Transverse colon (tissue), 4 donors: Measurements from ENCODE around the gene KRTAP4-9. TPM values are rescaled to one million over a fixed set of nuclear protein-coding genes. Genes with fewer than 3 reads are reported as not detected.
"Not testable (repeated sequence)": the region's sequence is repeated elsewhere in the genome, so short reads cannot be mapped to it uniquely, and the experiment has no call there.

Source experiments
- DNase-seq: peaks from one replicate; pipeline ENCODE4 v3.0.0-alpha.2; 2019
- H3K27ac ChIP-seq, 4 donors: fragments of 200-600 bp; sonication (generic); 2 replicates each; pipeline ENCODE4 v1.5.1; 2016 to 2018; ENCODE audit warnings: inconsistent platforms in 4 of 4
- H3K27me3 ChIP-seq: fragments of 200-600 bp; sonication (generic); 2 replicates; pipeline ENCODE4 v1.5.1; 2017; ENCODE audit warnings: inconsistent platforms
- H3K36me3 ChIP-seq, 4 donors: fragments of 200-600 bp; sonication (generic); 2 replicates each; pipeline ENCODE4 v1.5.1; 2017 to 2019; ENCODE audit warnings: inconsistent platforms in 4 of 4
- H3K4me1 ChIP-seq, 4 donors: fragments of 200-600 bp; sonication (generic); 2 replicates each; pipeline ENCODE4 v1.5.1; 2017 to 2020; ENCODE audit warnings: inconsistent platforms in 4 of 4
- H3K4me3 ChIP-seq, 4 donors: fragments of 200-600 bp; sonication (generic); 1 replicate in 1 of 4; 2 replicates in 3 of 4; pipeline versions ENCODE4 v1.5.1 to v1.6.1; 2017 to 2019; ENCODE audit warnings: inconsistent platforms in 4 of 4
- H3K9me3 ChIP-seq, 2 donors: fragments of 200-600 bp; sonication (generic); 2 replicates each; pipeline ENCODE4 v1.5.1; 2017 to 2019; ENCODE audit warnings: inconsistent platforms in 2 of 2
- EP300 ChIP-seq: sonication (generic); formaldehyde crosslinking; IDR thresholded peaks from one replicate; pipeline ENCODE4 v1.6.1; 2017; ENCODE audit warnings: antibody characterized with exemption, low read depth
- POLR2A ChIP-seq: fragments of 450-650 bp; IDR thresholded peaks from one replicate; pipeline ENCODE4 v1.6.1; 2016; ENCODE audit warnings: antibody characterized with exemption, mild to moderate bottlenecking, moderate library complexity
- POLR2AphosphoS5 ChIP-seq, 3 donors: sonication (generic); formaldehyde crosslinking; IDR thresholded peaks; one replicate each; pipeline ENCODE4 v1.6.1; 2016; ENCODE audit warnings: antibody characterized with exemption in 3 of 3
- WGBS, 2 donors: methylation state at CpG; one replicate each; pipeline ENCODE4 v1.1.5; 2018; ENCODE audit warnings: low coverage in 1 of 2; 5-methylcytosine and 5-hydroxymethylcytosine counted together
- in situ Hi-C, 4 donors: fragments of 200-750 bp; cut with MboI; loops; one replicate each; pipeline versions ENCODE4 v1.15.0 to v1.15.1; 2017; ENCODE audit warnings: low sequenced_read_pairs in 3 of 4, low pct_ligation_motif_present in 1 of 4, low pct_unique_long_range_greater_than_20kb in 1 of 4
- intact Hi-C: fragments of 100-400 bp; cut with DNase I; formaldehyde crosslinking; loops from one replicate; pipeline ENCODE4 v1.15.1; 2023; ENCODE audit warnings: low total_unique reads
- total RNA-seq, 4 donors: library from RNA; depleted of rRNA; stranded (reverse); fragments of >200 nt; gene quantifications; one replicate each; pipeline ENCODE4 v1.1.0, GENCODE V29; 2016
- TF ChIP-seq, protein P1 (sequence below), 5 experiments: fragments of 200-600 bp in 3 of 5; fragments of 450-650 bp in 2 of 5; sonication (generic) in 3 of 5; IDR thresholded peaks; 1 replicate in 2 of 5; 2 replicates in 3 of 5; pipeline ENCODE4 v1.5.1; 2016 to 2017; ENCODE audit warnings: antibody characterized with exemption in 5 of 5, inconsistent platforms in 3 of 5, mild to moderate bottlenecking in 2 of 5, moderate library complexity in 1 of 5

KRTAP4-9 gene
- total RNA-seq, 4 donors from 2014 or later = not detected

DNA sequence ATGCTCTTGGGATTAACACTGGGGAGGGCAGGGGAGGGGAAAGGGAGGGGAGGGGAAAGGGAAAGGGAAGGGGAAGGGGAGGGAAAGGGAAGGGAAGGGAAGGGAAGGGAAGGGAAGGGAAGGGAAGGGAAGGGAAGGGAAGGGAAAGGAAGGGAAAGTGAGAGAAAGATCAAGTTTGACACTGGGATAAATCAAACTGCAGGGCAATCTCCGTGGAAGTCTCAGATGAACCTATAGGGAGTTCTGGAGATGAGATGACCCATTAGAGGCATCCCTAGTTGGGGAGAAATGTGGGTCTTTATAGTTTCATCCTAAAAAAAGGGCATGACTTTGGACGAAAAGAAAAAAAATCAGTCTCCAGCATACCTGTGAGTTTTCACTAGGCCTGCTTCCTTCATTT lies 16.6 kb downstream of the KRTAP4-9 start:
- 90 to 94% methylated on average over 2 of the region's 2 CpGs for WGBS, 2 donors
- no peaks in the 10 kb centered on the region for H3K4me1 ChIP-seq
- peaks cover 7% of the 10 kb centered on the region for H3K27me3 ChIP-seq
- intact Hi-C loops (no loop called here), in situ Hi-C loops (no loop called here)
- H3K36me3 ChIP-seq = no peaks in the 10 kb centered on the region
- no peak overlapping the region for H3K4me3 ChIP-seq
- H3K9me3 ChIP-seq = no peaks in the 10 kb centered on the region
- H3K27ac ChIP-seq = no peak overlapping the region
- TF ChIP-seq, protein P1, sequence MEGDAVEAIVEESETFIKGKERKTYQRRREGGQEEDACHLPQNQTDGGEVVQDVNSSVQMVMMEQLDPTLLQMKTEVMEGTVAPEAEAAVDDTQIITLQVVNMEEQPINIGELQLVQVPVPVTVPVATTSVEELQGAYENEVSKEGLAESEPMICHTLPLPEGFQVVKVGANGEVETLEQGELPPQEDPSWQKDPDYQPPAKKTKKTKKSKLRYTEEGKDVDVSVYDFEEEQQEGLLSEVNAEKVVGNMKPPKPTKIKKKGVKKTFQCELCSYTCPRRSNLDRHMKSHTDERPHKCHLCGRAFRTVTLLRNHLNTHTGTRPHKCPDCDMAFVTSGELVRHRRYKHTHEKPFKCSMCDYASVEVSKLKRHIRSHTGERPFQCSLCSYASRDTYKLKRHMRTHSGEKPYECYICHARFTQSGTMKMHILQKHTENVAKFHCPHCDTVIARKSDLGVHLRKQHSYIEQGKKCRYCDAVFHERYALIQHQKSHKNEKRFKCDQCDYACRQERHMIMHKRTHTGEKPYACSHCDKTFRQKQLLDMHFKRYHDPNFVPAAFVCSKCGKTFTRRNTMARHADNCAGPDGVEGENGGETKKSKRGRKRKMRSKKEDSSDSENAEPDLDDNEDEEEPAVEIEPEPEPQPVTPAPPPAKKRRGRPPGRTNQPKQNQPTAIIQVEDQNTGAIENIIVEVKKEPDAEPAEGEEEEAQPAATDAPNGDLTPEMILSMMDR (IDR thresholded peaks at IDR 0.05) = no peak
- TF ChIP-seq POLR2AphosphoS5 (IDR thresholded peaks at IDR 0.05) = no peak
- no peak for TF ChIP-seq EP300
- no peak for DNase-seq

DNA sequence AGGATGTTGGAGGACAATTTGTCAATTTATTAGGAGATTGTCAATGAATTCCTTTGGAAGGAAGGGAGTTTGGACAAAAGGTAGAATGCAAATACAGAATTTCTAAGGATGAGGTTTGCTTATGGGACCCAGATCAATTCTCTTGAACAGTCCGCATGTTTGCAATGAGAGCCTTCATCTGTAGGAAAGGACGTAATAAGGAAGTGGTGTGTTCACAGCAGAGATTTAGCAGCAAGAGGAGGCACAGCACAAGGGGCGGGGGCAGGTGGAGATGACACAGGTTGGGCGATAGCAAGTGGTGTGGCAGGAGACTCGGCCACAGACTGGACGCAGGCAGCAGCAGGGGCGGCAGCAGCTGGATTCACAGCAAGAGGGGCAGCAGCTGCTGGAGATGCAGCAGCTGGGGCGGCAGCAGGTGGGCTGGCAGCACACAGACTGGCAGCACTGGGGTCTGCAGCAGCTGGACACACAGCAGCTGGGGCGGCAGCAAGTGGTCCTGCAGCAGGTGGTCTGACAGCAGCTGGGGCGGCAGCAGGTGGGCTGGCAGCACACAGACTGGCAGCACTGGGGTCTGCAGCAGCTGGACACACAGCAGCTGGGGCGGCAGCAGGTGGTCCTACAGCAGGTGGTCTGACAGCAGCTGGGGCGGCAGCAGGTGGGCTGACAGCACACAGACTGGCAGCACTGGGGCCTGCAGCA lies 18.3 kb downstream of the KRTAP4-9 start:
- H3K27ac ChIP-seq, H3K9me3 ChIP-seq, H3K4me1 ChIP-seq, intact Hi-C loops, DNase-seq, H3K4me3 ChIP-seq, in situ Hi-C loops, H3K36me3 ChIP-seq: not testable (repeated sequence)
- H3K27me3 ChIP-seq = peaks cover 12% of the 10 kb centered on the region
- WGBS, 2 donors = 65 to 83% methylated on average over 2 to 12 of the region's 12 CpGs

DNA sequence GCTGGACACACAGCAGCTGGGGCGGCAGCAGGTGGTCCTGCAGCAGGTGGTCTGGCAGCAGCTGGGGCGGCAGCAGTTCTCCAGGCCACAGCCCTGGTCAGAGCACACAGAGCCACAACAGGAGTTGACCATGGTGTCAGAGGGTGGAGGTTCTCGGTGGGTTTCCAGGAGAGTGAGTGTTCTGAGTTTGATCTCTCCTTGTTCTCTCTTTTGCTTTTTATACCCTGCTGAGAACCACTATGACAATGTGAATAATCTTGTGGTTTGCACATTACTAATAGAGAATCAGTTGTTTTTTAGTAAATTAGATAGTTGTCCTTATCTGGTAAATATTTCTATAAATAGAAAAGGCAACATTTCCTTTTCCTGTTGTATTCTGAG lies 18.8 kb downstream of the KRTAP4-9 start, which contains the start of gene KRTAP4-12:
TSS of gene KRTAP4-12 (minus strand) at position 192 of the 381 bp plus-strand sequence. CDS start at position 132, 60 bp downstream.
- intact Hi-C loops, H3K9me3 ChIP-seq, H3K4me3 ChIP-seq, DNase-seq, H3K4me1 ChIP-seq, H3K36me3 ChIP-seq, in situ Hi-C loops, H3K27ac ChIP-seq: not testable (repeated sequence)
- 81% methylated on average over 3 of the region's 3 CpGs; no CpG with 5 or more reads in 1 of the 2 donors for WGBS, 2 donors
- peaks cover 12% of the 10 kb centered on the region for H3K27me3 ChIP-seq

- in situ Hi-C loops = no loop called here
These were observed 19.9 kb downstream of the KRTAP4-9 start for GRCh38 chr17:41125064-41125463.

GRCh38 chr17:41126412-41126811 lies 21.2 kb downstream of the KRTAP4-9 start:
- Histone ChIP-seq H3K4me3 (no peak overlapping the region), H3K27me3 (peaks cover 12% of the 10 kb centered on the region), H3K4me1 (no peaks in the 10 kb centered on the region), H3K36me3 (no peaks in the 10 kb centered on the region), H3K9me3 (no peaks in the 10 kb centered on the region), H3K27ac (no peak overlapping the region)
- no peak for DNase-seq
- 76 to 79% methylated on average over 3 of the region's 3 CpGs for WGBS, 2 donors
- in situ Hi-C loops (no loop called here), intact Hi-C loops (no loop called here)
- TF ChIP-seq POLR2A (no peak), POLR2AphosphoS5 (IDR thresholded peaks at IDR 0.05) (no peak), EP300 (no peak)
- TF ChIP-seq, protein P1 (IDR thresholded peaks at IDR 0.05) = no peak

More at GRCh38 chr17:41125064-41125463, 19.9 kb downstream of the KRTAP4-9 start:
- H3K27me3 ChIP-seq = peaks cover 12% of the 10 kb centered on the region
- intact Hi-C loops = no loop called here
- no peak overlapping the region for H3K4me3 ChIP-seq
- TF ChIP-seq, protein P1 (IDR thresholded peaks at IDR 0.05) = no peak
- TF ChIP-seq EP300 (no peak), POLR2AphosphoS5 (IDR thresholded peaks at IDR 0.05) (no peak), POLR2A (no peak)
- H3K9me3 ChIP-seq = no peaks in the 10 kb centered on the region
- H3K36me3 ChIP-seq = no peaks in the 10 kb centered on the region
- no peaks in the 10 kb centered on the region for H3K4me1 ChIP-seq
- WGBS, 2 donors = 89 to 94% methylated on average over 2 of the region's 2 CpGs
- DNase-seq = no peak
- H3K27ac ChIP-seq = no peak overlapping the region
